HepG2 (cell line): ENCODE measurements around the gene POPDC2. TPM values are rescaled to one million over a fixed set of nuclear protein-coding genes. Genes with fewer than 3 reads are reported as not detected.

Source experiments
- ATAC-seq: fragments of 200-7000 bp; cut with Tn5 transposase; 3 replicates; pipeline ENCODE4 v1.9.1; 2020; ENCODE audit warnings: mild to moderate bottlenecking, moderate library complexity
- BruUV-seq: library from RNA; stranded (reverse); fragments of 400-500 nt; replicated peaks from 2 replicates; lab custom pipeline; 2021; lab: Mats Ljungman, UMichigan
- CTCF ChIA-PET: fragments of 300-600 bp; formaldehyde crosslinking; extraction: SDS; loops from one replicate; lab custom pipeline; 2021; ENCODE audit warnings: low total read pairs, inconsistent platforms, low intra/inter-chr PET ratio; lab: Yijun Ruan, JAX
- POLR2A ChIA-PET: fragments of 350-600 bp; sonication (Branson Sonifier 250); formaldehyde crosslinking; loops from one replicate; lab custom pipeline; 2020; ENCODE audit warnings: antibody characterized with exemption, inconsistent platforms; lab: Yijun Ruan, JAX
- DNase-seq: peaks from one replicate; pipeline ENCODE4 v3.0.0-alpha.2; 2015; ENCODE audit warnings: low spot score
- FAIRE-seq: peaks from 3 replicates; lab custom pipeline; 2011; peaks lifted over from hg19 to GRCh38; lab: Jason Lieb, UNC
- H2AFZ ChIP-seq: one replicate; pipeline ENCODE4 v1.6.1; 2011; ENCODE audit warnings: low read length, inconsistent platforms
- H3K27ac ChIP-seq: fragments of 300-600 bp; 3 replicates; pipeline ENCODE4 v1.8.0; 2011; ENCODE audit warnings: mixed run types, mild to moderate bottlenecking, mixed read lengths, low read length, inconsistent platforms; ENCODE audit not compliant: insufficient read depth; ENCODE audit errors: extremely low read length
- H3K27me3 ChIP-seq, 2 experiments: fragments of 200-600 bp in 1 of 2; 2 replicates in 1 of 2; 3 replicates in 1 of 2; pipeline versions ENCODE4 v1.6.0 to v1.8.0; 2011; ENCODE audit warnings: low read length in 2 of 2, mild to moderate bottlenecking in 2 of 2, moderate library complexity in 2 of 2, inconsistent platforms in 1 of 2; ENCODE audit not compliant: insufficient read depth in 2 of 2, control insufficient read depth in 1 of 2
- H3K36me3 ChIP-seq, 2 experiments: fragments of 200-600 bp in 1 of 2; replicated peaks in 1 of 2; 2 replicates in 1 of 2; 3 replicates in 1 of 2; pipeline versions ENCODE4 v1.5.1 to v1.8.0; 2011; ENCODE audit warnings: low read length in 2 of 2, inconsistent platforms in 1 of 2; ENCODE audit not compliant: insufficient read depth in 2 of 2, control insufficient read depth in 1 of 2
- H3K4me1 ChIP-seq: 2 replicates; pipeline ENCODE4 v1.5.1; 2012; ENCODE audit warnings: low read length, inconsistent platforms; ENCODE audit not compliant: insufficient read depth
- H3K4me2 ChIP-seq: 2 replicates; pipeline ENCODE4 v1.6.0; 2011; ENCODE audit warnings: low read depth, low read length, inconsistent platforms
- H3K4me3 ChIP-seq, 3 experiments: fragments of 200-600 bp in 1 of 3; sonication (generic), shearing (Covaris generic) in 1 of 3; replicated peaks in 1 of 3; 2 replicates each; pipeline ENCODE4 v1.5.1; 2011 to 2016; ENCODE audit warnings: low read length in 3 of 3, inconsistent platforms in 2 of 3, low read depth in 2 of 3, mild to moderate bottlenecking in 2 of 3, control low read depth in 1 of 3, mixed read lengths in 1 of 3; ENCODE audit not compliant: insufficient read depth in 1 of 3
- H3K79me2 ChIP-seq: one replicate; pipeline ENCODE4 v1.6.1; 2011; ENCODE audit warnings: low read length, inconsistent platforms; ENCODE audit not compliant: insufficient read depth
- H3K9ac ChIP-seq: 2 replicates; pipeline ENCODE4 v1.6.0; 2011; ENCODE audit warnings: mild to moderate bottlenecking, low read depth, low read length, inconsistent platforms; ENCODE audit not compliant: insufficient read depth
- H3K9me3 ChIP-seq: 2 replicates; pipeline ENCODE4 v1.5.1; 2012; ENCODE audit warnings: mild to moderate bottlenecking, low read length
- H4K20me1 ChIP-seq: 2 replicates; pipeline ENCODE4 v1.6.0; 2011; ENCODE audit warnings: inconsistent platforms, mild to moderate bottlenecking, low read length, moderate library complexity; ENCODE audit not compliant: insufficient read depth
- CENPX ChIP-seq: sonication (generic); formaldehyde crosslinking; IDR thresholded peaks from 2 replicates; pipeline ENCODE4 v1.9.0; 2021; ENCODE audit warnings: mild to moderate bottlenecking, missing genetic modification reagents, moderate library complexity
- HOXA5 ChIP-seq: sonication (generic); formaldehyde crosslinking; IDR thresholded peaks from 2 replicates; pipeline ENCODE4 v1.4.0; 2020; ENCODE audit warnings: missing genetic modification reagents
- MEF2D ChIP-seq: sonication (generic); formaldehyde crosslinking; IDR thresholded peaks from 2 replicates; pipeline ENCODE4 v1.5.1; 2020; ENCODE audit warnings: mild to moderate bottlenecking, missing genetic modification reagents
- NCOA5 ChIP-seq: sonication (generic); formaldehyde crosslinking; IDR thresholded peaks from 2 replicates; pipeline ENCODE4 v1.4.0; 2020; ENCODE audit warnings: missing genetic modification reagents
- PAF1 ChIP-seq: IDR thresholded peaks from 2 replicates; pipeline ENCODE4 v1.6.1; 2016; ENCODE audit warnings: missing genetic modification reagents, missing compliant biosample characterization
- SP2 ChIP-seq: sonication (generic); formaldehyde crosslinking; IDR thresholded peaks from 2 replicates; pipeline ENCODE4 v1.5.1; 2020; ENCODE audit warnings: mild to moderate bottlenecking, missing genetic modification reagents
- TAF15 ChIP-seq: fragments of 200-400 bp; formaldehyde crosslinking; IDR thresholded peaks from one replicate; pipeline ENCODE4 v1.6.1; 2018; ENCODE audit warnings: mild to moderate bottlenecking, low read depth, low read length; ENCODE audit not compliant: poor library complexity, severe bottlenecking
- ZBTB39 ChIP-seq: sonication (generic); formaldehyde crosslinking; IDR thresholded peaks from 2 replicates; pipeline ENCODE4 v1.5.0; 2020; ENCODE audit warnings: missing genetic modification reagents
- ZNF253 ChIP-seq: sonication (generic); formaldehyde crosslinking; IDR thresholded peaks from 2 replicates; pipeline ENCODE4 v1.8.0; 2022; ENCODE audit warnings: mild to moderate bottlenecking, missing genetic modification reagents, borderline replicate concordance
- ZNF34 ChIP-seq: sonication (generic); formaldehyde crosslinking; IDR thresholded peaks from 2 replicates; pipeline ENCODE4 v1.4.0; 2020; ENCODE audit warnings: mild to moderate bottlenecking, missing genetic modification reagents, borderline replicate concordance
- ZNF431 ChIP-seq: sonication (generic); formaldehyde crosslinking; IDR thresholded peaks from 2 replicates; pipeline ENCODE4 v1.9.0; 2022; ENCODE audit warnings: missing genetic modification reagents, low read depth, mild to moderate bottlenecking, borderline replicate concordance
- ZNF446 ChIP-seq: sonication (generic); formaldehyde crosslinking; IDR thresholded peaks from 2 replicates; pipeline ENCODE4 v1.5.0; 2020; ENCODE audit warnings: mild to moderate bottlenecking, missing genetic modification reagents
- ZNF577 ChIP-seq: sonication (generic); formaldehyde crosslinking; IDR thresholded peaks from 2 replicates; pipeline ENCODE4 v1.4.0; 2020; ENCODE audit warnings: mild to moderate bottlenecking, low read depth, missing genetic modification reagents, borderline replicate concordance
- WGBS: methylation state at CpG from one replicate; pipeline ENCODE4 v1.1.6; 2017; ENCODE audit warnings: low lambda C conversion rate; 5-methylcytosine and 5-hydroxymethylcytosine counted together
- in situ Hi-C: cut with HindIII; loops from 2 replicates; pipeline ENCODE4 v1.10.0; 2017; ENCODE audit warnings: low pct_unique_long_range_greater_than_20kb; ENCODE audit not compliant: extremely low pct_ligation_motif_present
- intact Hi-C: fragments of 100-400 bp; cut with micrococcal nuclease; formaldehyde crosslinking; loops from one replicate; pipeline ENCODE4 v1.10.0; 2022; ENCODE audit not compliant: unreplicated experiment
- polyA plus RNA-seq, 8 experiments: library from polyadenylated mRNA; depleted of rRNA in 3 of 8; stranded (reverse) in 7 of 8; unstranded in 1 of 8; fragments of >200 nt; fragmentation: Illumina TruSeq in 4 of 8; extraction: Trizol in 4 of 8; gene quantifications; 2 replicates each; pipeline versions ENCODE4 v1.2.1 to v1.2.3, GENCODE V29; 2011 to 2016; ENCODE audit warnings: low read depth in 4 of 8, missing spikeins in 1 of 8, mixed read lengths in 1 of 8; ENCODE audit not compliant: insufficient read depth in 1 of 8
- total RNA-seq, 5 experiments: library from RNA; depleted of rRNA; stranded (reverse); fragments of >200 nt; fragmentation: Illumina TruSeq; extraction: Trizol; gene quantifications; 2 replicates each; pipeline ENCODE4 v1.2.3, GENCODE V29; 2016; ENCODE audit warnings: low read depth in 1 of 5
- TF ChIP-seq, protein P1 (sequence below): sonication (generic); formaldehyde crosslinking; IDR thresholded peaks from 2 replicates; pipeline ENCODE4 v1.4.0; 2020; ENCODE audit warnings: mild to moderate bottlenecking, missing genetic modification reagents, borderline replicate concordance

POPDC2 gene
- total and polyA plus RNA-seq, 2 of the 13 experiments (the other 11 are each of a cell fraction or from before 2014, with no cell fraction given): 0.18 to 0.58 TPM

- POLR2A ChIA-PET: no interaction called here
- no TSS peak for BruUV-seq
- intact Hi-C loops: no loop called here
- H3K4me3 ChIP-seq: no peak overlapping the region
- H3K4me1 ChIP-seq: no peaks in the 10 kb centered on the region
- no peaks in the 10 kb centered on the region for H4K20me1 ChIP-seq
- CTCF ChIA-PET: no interaction called here
- no peaks in the 10 kb centered on the region for H3K36me3 ChIP-seq
- no peaks in the 10 kb centered on the region for H3K9me3 ChIP-seq
- no peak overlapping the region for H3K27ac ChIP-seq
- no peaks in the 10 kb centered on the region for H3K27me3 ChIP-seq
- no peak overlapping the region for H2AFZ ChIP-seq
- in situ Hi-C loops: no loop called here
- WGBS: 80% methylated on average over 4 of the region's 4 CpGs
- DNase-seq (no peak), FAIRE-seq (no peak), ATAC-seq (no peak)
- H3K9ac ChIP-seq: no peak overlapping the region
- TF ChIP-seq ZNF446 (no peak), PAF1 (CRISPR knock-in tag) (no peak), ZNF431 (no peak), HOXA5 (CRISPR knock-in tag) (no peak), SP2 (CRISPR knock-in tag) (no peak), ZNF577 (CRISPR knock-in tag) (no peak)
- H3K79me2 ChIP-seq: no peaks in the 10 kb centered on the region
- H3K4me2 ChIP-seq: no peak overlapping the region
Measured at GRCh38 chr3:119664370-119664769, 4.0 kb upstream of the POPDC2 start.

DNA sequence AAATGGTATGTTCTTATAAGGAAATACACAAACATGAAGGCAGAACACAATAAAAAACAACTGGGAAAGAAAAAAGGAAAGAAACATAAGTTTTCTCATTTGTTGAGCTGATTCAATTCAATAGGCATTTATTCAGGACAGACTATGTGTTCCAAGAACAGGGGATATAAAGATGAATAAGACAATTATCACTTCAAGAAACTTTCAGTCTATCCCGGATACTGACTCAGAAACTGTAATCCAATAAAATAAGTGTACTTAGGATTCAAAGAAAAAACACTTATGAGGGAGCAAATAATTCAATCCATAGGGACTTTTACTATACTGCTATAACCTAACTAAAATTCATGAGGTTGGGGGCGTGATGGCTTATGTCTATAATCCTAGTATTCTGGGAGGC, 3.5 kb upstream of the POPDC2 start:
- H3K27me3 ChIP-seq: no peaks in the 10 kb centered on the region
- H3K79me2 ChIP-seq: no peaks in the 10 kb centered on the region
- no peak overlapping the region for H3K9ac ChIP-seq
- BruUV-seq: no TSS peak
- H3K4me1 ChIP-seq: no peaks in the 10 kb centered on the region
- H3K4me3 ChIP-seq: no peak overlapping the region
- H2AFZ ChIP-seq: no peak overlapping the region
- no peaks in the 10 kb centered on the region for H3K9me3 ChIP-seq
- no peak overlapping the region for H3K4me2 ChIP-seq
- TF ChIP-seq ZBTB39 (CRISPR knock-in tag): no peak
- no peak for TF ChIP-seq MEF2D (CRISPR knock-in tag)
- TF ChIP-seq TAF15: no peak
- no peak for TF ChIP-seq ZNF34 (CRISPR knock-in tag)
- TF ChIP-seq ZNF253 (CRISPR knock-in tag): no peak
- TF ChIP-seq, protein P1, sequence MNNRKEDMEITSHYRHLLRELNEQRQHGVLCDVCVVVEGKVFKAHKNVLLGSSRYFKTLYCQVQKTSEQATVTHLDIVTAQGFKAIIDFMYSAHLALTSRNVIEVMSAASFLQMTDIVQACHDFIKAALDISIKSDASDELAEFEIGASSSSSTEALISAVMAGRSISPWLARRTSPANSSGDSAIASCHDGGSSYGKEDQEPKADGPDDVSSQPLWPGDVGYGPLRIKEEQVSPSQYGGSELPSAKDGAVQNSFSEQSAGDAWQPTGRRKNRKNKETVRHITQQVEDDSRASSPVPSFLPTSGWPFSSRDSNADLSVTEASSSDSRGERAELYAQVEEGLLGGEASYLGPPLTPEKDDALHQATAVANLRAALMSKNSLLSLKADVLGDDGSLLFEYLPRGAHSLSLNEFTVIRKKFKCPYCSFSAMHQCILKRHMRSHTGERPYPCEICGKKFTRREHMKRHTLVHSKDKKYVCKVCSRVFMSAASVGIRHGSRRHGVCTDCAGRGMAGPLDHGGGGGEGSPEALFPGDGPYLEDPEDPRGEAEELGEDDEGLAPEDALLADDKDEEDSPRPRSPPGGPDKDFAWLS (CRISPR knock-in tag): no peak
- TF ChIP-seq NCOA5 (CRISPR knock-in tag): no peak
- TF ChIP-seq CENPX (CRISPR knock-in tag): no peak
- no peaks in the 10 kb centered on the region for H3K36me3 ChIP-seq
- ATAC-seq (no peak), DNase-seq (no peak), FAIRE-seq (no peak)
- CTCF ChIA-PET: no interaction called here
- H3K27ac ChIP-seq: no peak overlapping the region
- intact Hi-C loops (no loop called here), in situ Hi-C loops (no loop called here)
- POLR2A ChIA-PET: no interaction called here
- 97% methylated on average over 2 of the region's 2 CpGs for WGBS
- H4K20me1 ChIP-seq: no peaks in the 10 kb centered on the region
